ENCODE measurements around the gene FAM131C.

FAM131C gene

DNA sequence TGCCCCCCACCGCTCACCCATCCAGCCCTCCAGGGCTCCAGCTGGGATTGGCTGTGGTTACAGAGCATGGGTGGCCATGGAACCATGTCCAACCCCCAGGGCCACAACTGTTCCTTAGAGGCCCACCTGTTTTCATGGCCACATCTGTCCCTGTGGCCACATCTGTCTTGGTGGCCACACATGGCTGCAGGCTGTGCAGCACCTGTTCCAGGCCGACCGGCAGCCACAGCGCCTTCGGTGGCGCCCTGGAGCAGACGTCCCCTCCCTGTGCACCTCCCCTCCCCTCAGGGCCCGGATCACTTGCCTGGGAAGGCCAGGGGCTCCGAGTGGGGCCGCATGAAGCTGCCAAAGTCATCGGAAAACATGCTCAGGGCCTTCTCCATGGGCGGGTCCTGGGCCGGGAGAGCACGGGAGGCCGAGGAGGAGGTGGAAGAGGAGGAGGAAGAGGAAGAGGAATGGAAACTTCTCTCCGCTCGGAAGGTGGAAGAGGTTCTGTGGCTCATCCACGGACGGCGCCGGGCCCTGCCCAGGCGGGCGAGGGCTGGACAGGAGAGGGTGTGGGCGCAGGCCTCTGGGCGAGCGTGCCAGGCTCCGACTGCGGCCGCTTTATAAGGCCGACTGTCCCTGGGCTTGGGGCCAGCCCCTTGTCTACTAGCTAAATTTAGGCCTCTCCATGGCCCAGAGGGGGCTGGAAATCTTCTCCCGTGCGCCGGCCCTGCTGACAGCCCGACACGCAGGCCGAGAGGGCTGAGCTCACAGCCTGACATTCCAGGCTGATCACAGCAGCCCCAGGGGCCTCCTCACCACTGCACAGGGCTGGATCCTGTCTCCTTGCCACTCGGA, 55.8 kb downstream of the FAM131C start, which contains the start of gene HSPB7:
TSS of gene HSPB7 (minus strand) at position 583 of the 843 bp plus-strand sequence. CDS start at position 503, 80 bp downstream.
- no peak for DNase-seq (ENCODE audit: low read depth in 3 of 3, low spot score in 1 of 3)

GRCh38 chr1:16017076-16017460, 56.4 kb downstream of the FAM131C start:
- DNase-seq (ENCODE audit: low read depth in 3 of 3, low spot score in 1 of 3) = no peak

GRCh38 chr1:16015960-16016901, 57.2 kb downstream of the FAM131C start:
- no peak for DNase-seq (ENCODE audit: low read depth in 3 of 3, low spot score in 1 of 3)

GRCh38 chr1:16015491-16015890, 58.0 kb downstream of the FAM131C start:
- DNase-seq (ENCODE audit: low read depth in 3 of 3, low spot score in 1 of 3) = no peak

DNA sequence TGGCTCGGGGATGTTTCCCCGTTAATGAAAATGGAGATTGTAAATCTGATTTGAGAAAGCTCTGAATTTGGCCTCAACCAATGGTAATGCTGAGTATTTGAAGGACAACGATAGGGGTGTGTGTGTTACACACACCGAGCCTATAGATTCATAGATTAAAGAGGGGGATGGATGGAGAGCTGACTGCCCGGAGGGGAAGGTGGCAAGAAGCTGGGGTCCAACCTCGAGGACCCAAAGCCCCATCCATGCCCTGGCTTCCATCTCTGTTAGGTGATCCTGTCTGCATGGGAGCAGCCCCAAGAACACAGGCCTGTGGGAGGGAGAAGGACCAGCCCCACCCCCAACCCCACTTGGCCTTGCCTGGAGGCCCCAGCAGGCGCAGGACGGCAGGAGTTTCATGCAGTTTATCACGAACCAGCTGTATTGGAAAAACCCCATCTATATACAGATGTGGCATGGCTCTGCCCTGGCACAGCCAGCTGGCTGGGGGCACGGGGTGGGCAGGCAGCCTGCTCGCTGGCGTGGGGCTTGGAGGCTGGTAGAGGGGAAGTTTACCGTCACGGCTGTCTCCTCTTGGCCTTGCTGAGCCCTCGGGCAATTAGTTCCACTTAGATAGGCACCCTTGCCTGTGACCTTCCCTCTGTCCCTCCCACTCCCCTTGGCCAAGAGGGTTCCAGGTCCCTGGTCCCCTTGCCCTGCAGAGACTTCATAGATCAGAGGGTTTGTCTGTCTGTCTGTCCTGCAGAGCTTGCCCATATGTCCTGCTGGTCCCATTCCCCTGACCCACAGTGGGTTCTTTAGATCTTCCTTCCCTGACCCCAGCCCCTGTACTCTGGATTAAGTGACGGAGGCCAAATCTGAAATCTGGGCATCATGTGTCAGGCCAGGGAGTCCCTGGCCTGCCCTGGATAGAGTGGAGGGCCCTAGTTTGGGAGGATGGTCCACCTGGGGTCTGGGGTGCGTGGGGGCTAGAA, 58.7 kb downstream of the FAM131C start:
- DNase-seq (ENCODE audit: low read depth in 3 of 3, low spot score in 1 of 3) = no peak

GRCh38 chr1:16013908-16014258, 59.6 kb downstream of the FAM131C start:
- DNase-seq (ENCODE audit: low read depth in 3 of 3, low spot score in 1 of 3) = no peak

DNA sequence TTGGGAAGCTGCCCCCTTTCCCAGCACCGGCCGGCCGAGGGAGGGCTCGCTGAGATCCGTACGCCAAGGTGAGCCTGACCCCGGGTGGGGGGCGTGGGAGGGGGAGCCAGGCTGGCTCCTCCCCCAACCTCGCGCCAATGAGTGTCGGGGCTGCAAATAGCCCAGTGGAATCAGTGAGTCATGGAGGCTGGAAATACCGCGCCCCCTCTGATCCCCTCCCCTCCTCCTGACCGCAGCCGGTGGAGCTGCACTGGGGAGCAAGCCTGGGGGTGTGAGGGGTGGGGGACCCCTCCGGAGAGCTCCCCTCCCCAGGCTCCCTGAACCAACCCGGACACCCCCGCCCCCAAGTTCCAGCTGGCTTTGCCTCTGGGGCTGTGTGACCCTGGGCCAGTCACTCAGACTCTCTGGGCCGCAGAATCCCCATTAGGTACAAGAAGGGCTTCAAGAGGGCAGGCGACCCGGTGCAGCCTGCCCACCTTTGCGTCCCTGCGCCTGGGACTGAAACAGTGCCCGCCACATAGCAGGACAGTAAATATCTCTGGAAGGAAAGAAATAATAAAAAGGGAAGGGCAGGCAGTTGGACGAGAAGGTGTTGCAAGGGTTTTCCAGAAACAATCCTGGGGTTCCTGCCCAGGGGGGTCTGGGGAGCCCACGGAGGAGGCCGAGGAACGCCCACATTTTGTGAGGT, 60.1 kb downstream of the FAM131C start:
- peak in 2 of 3 donors; percentile 25 to 42 for DNase-seq (ENCODE audit: low read depth in 3 of 3, low spot score in 1 of 3)

- no peak for DNase-seq (ENCODE audit: low read depth in 3 of 3, low spot score in 1 of 3)
These were observed 60.7 kb downstream of the FAM131C start for GRCh38 chr1:16012590-16013219.

GRCh38 chr1:16011936-16012589, 61.4 kb downstream of the FAM131C start:
- no peak for DNase-seq (ENCODE audit: low read depth in 3 of 3, low spot score in 1 of 3)

DNA sequence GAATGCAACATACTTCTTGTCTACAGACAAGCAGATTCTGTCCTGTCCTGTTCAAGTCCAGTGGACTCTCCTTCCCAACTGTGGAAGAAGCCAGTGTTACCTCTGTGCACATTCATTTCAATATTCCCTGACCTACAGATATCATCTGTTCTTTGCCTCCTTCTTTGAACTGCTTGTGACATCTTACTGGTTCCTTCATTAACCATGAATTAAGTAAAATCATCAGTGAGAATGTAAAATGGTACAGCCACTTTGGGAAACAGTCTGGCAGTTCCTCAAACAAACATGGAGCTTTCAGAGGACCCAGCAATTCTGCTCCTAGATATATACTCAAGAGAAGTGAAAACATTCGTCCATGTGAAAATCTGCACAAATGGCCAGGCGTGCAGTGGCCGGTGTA, 62.6 kb downstream of the FAM131C start:
- DNase-seq (ENCODE audit: low read depth in 3 of 3, low spot score in 1 of 3) = no peak

DNA sequence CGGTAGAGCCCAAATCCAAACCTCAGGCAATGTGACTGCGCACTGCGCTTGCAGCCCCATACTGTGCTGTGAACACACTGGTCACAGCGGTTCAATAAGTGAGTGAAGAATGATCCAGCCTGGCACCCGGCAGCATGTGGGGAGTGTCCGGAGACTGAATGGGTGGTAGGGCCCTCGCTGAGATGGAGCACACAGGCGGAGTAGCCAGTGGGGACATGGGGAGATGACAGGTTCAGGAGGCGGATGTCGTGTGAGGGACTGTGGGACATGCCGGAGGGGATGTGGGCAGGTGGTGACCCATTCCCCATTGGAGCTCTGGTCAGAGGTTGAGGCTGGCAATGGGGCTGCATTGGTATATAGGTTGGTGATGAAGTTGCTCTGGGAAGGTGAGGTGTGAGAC, 63.8 kb downstream of the FAM131C start:
- DNase-seq (ENCODE audit: low read depth in 3 of 3, low spot score in 1 of 3) = no peak

- peak; percentile 28 to 65 (median 45) for DNase-seq (ENCODE audit: low read depth in 3 of 3, low spot score in 1 of 3)
These were observed 64.4 kb downstream of the FAM131C start for GRCh38 chr1:16009030-16009460.

Data from stimulated activated CD4-positive, alpha-beta T cell treated with anti-CD3 and anti-CD28 coated beads, TNF-alpha, amount 100 ng/mL, for 1 hour (primary cell).